ENCODE results near the gene HEMGN. TPM values are rescaled to one million over a fixed set of nuclear protein-coding genes. Genes with fewer than 3 reads are reported as not detected.

HEMGN gene
- total and polyA plus RNA-seq, 10 of the 15 experiments (the other 5 are each of a cell fraction or from before 2014, with no cell fraction given), result 0.03 to 0.28 (median 0.09) TPM; not detected in 4

GRCh38 chr9:97923529-97924108 is 14.4 kb downstream of the HEMGN start (continued):
- TF ChIP-seq CBFB (IDR thresholded peaks at IDR 0.05; ENCODE audit: low read depth), result 0 out of 2 replicates have a peak, but pooled peaks have one; percentile 37
- TF ChIP-seq MEF2B (IDR thresholded peaks at IDR 0.05; ENCODE audit: partially characterized antibody, poor library complexity, severe bottlenecking), result no peak
- no peak for TF ChIP-seq SREBF1 (IDR thresholded peaks at IDR 0.05; ENCODE audit: low read length)
- TF ChIP-seq IKZF2 (IDR thresholded peaks at IDR 0.05), result 0 out of 4 replicates have a peak, but pooled peaks of 1 of the 2 experiments have one; percentile 21
- TF ChIP-seq NRF1 (conservative IDR thresholded peaks at IDR 0.05; ENCODE audit: low read depth, low read length), result no peak
- TF ChIP-seq MYC (IDR thresholded peaks at IDR 0.05; ENCODE audit: insufficient read depth, insufficient read length, insufficient replicate concordance, low read length, severe bottlenecking), result no peak
- TF ChIP-seq RCOR1 (conservative IDR thresholded peaks at IDR 0.05; ENCODE audit: low read depth, low read length), result no peak
- no peak for TF ChIP-seq CREB1 (IDR thresholded peaks at IDR 0.05; ENCODE audit: low read depth)
- TF ChIP-seq USF2 (IDR thresholded peaks at IDR 0.05; ENCODE audit: borderline replicate concordance, low read depth, low read length), result no peak
- no peak for TF ChIP-seq IKZF1 (conservative IDR thresholded peaks at IDR 0.05)
- no peak for TF ChIP-seq MTA3 (IDR thresholded peaks at IDR 0.05; ENCODE audit: borderline replicate concordance, low read length)
- TF ChIP-seq SREBF2 (IDR thresholded peaks at IDR 0.05; ENCODE audit: low read length), result no peak
- no peak for TF ChIP-seq CUX1 (IDR thresholded peaks at IDR 0.05; ENCODE audit: insufficient replicate concordance, low read depth, low read length)
- no peak for TF ChIP-seq BCL11A (IDR thresholded peaks at IDR 0.05; ENCODE audit: low read depth, low read length)
- peak; percentile 54 for TF ChIP-seq RAD21 (IDR thresholded peaks at IDR 0.05; ENCODE audit: insufficient read depth, low read depth, low read length)
- TF ChIP-seq PRDM15 (CRISPR knock-in tag; IDR thresholded peaks at IDR 0.05), result no peak
- TF ChIP-seq IRF4 (IDR thresholded peaks at IDR 0.05; ENCODE audit: low read depth, low read length), result no peak
- TF ChIP-seq ELK1 (IDR thresholded peaks at IDR 0.05; ENCODE audit: low read depth, low read length), result no peak
- no peak for TF ChIP-seq IRF3 (IDR thresholded peaks at IDR 0.05)

All from GM12878 (cell line).